NCI-H1930 (cell line): ENCODE results near the gene PLCL2.

Source experiments
- DNase-seq, 2 experiments: peaks; one replicate each; lab custom pipeline; 2025; lab: John Stamatoyannopoulos, UW

Gene PLCL2

GRCh38 chr3:16865335-16865734 is 19.4 kb upstream of the PLCL2 start:
- DNase-seq = no peak

DNA sequence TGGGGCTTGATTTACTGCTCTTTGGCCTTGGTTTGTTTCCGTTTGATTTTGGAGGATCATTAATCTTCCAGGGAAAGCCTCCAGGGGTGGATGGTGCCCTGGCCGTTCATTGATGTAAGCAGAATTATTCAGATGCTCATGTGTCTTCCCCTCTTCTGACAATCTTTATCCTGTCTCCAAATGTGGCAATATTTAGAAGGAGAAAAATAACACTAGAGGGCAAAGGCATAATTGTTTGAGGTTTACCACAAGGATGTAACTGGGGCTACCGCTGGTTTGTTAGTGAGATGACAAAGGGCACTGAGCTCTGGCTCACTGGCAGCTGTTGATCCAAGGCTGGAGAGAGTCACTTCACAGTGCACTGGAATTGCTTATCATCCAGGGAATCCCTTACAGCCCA is 18.2 kb upstream of the PLCL2 start:
- no peak for DNase-seq

DNA sequence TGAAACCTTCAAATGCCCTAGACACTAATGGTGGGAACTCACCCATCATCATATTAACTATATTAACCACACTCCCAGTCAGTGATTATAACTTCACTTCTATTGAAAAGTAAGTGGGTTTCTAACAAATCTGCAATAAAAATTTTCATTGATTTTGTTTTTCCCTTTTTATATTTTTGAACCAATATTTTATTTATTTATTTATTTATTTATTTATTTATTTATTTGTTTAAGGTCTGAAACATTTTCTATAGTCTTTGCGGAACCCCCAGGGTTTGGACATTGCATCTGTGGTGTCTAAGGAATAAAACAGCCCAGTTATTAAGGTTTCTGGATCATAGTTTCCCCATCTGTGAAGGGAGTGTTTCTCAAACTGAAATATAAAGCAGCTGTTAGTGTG is 16.2 kb upstream of the PLCL2 start:
- no peak for DNase-seq

DNA sequence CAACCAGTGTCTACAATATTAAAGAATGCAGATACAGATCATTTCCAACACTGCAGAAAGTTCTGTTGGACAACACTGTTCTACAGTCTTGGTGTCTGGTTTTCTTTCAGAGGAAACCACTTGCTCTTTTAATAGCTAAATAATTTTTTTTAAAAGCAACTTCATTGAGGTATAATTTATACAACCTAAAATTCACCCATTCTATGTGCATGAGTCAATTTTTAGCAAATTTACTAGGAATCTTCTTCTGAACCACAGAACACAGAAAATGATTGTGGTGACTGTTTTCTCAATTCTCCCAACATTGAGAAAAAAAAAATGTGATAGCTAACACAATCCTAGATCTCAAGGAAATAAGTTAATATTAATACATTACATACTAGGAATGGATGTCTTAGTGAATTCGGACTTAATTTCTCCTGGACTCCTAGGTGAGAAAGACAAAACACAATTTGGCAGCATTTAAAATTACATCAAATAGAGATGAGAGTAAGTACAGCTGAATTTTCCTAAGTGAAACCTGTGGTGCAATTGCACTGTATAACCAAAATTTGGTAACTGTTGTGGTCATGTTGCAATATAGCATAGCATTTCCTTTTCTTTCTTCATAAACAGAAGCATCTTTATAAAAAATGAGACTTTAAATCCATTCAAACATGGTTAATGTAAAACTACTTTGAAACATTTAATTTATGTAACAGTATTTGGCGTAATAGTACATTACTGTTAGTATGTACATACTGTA is 15.3 kb upstream of the PLCL2 start:
- no peak for DNase-seq

DNA sequence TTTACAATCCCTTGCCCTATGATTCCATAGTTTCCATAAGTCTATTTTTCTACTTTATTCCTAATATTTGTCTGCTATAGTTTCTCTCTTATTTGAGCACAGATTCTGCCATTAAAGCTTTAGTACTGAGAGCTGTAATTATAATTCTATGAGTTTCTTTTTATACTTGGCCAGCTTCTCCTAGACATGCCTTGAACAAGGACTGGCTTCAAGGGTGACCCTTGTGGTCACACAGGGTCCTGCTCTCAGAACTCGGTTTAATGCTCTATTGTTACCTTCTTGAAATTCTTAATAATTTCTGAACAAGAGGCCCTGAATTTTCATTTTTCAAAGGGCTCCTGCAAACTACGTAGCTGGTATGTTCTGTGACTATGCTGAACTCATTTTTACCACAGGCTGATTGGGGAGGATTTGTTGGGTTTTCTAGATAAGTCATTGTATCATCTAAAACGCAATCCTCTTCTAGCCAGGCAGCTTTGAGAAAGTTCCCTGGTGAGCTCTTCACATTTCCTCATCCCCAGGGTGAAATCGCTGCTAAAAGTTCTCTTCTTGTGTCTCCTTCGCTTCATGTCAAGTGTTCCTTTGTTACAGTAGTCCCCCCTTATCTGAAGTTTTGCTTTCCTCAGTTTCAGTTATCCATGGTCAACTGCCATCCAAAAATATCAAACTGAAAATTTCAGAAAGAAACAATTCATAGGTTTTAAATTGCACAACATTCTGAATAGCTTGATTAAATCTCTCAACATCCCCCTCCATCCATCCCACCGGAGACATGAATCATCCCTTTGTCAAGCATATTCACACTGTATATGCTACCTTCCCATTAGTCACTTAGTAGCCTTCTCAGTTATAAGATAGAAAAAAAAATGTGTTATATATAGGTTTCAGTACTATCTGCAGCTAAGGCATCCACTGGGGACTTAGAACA is 12.6 kb upstream of the PLCL2 start:
- DNase-seq = no peak

GRCh38 chr3:16873872-16874271 is 10.9 kb upstream of the PLCL2 start:
- DNase-seq = no peak

- no peak for DNase-seq
Measured at GRCh38 chr3:16875876-16876550, 8.7 kb upstream of the PLCL2 start.

DNA sequence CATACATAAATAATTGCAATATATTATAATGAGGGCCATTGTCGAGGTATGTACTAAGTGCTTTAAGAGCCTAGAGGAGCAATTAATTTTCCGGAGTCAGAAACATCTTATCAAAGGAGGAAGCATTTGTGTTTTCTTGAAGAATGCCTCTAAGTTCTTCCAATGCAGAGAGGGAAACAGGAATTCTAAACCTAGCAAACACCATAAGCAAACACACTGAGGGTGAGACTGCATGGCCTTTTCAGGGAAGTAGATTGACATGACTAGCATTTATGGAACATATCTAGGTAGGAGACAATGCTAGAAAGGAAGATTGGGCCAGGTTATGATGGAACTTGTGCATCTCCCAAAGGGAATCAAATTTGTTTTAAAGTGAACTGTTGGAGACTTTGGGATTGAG is 7.2 kb upstream of the PLCL2 start:
- DNase-seq = no peak

GRCh38 chr3:16877911-16878310 is 6.8 kb upstream of the PLCL2 start:
- DNase-seq = no peak

DNA sequence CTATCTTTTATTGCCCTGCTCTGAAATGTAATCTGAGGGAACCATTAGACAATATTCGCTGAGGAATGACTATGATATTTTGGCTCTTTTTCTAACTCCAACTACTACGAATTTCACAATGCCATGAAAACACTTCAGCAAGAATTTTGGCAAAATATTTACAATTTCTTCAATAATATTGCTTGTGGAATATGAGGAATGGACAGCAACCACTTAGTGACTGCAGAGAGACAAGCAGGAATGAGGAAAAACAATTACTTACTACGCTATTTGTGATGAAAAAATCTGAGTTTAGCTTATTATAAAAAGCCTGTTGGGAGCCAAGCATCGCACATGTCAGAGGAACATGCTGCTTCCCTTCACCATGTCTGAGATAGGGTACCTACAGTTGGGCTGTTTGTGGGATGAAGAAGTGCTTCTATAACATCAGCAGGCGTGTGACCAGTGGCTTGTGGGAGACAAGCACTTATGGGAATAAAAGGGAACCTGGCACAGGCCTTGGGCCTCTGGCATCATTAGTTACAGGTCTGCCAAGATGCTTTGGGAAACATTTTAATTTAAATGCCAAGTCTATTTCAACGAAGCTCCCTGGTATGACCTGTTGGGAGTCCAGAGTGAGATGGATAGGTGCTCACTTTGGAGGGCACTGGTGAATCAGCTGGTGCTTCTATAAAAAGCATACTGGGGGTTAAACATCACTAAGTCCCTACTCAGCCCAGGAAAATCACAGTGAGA is 2.7 kb upstream of the PLCL2 start:
- DNase-seq = no peak

- no peak for DNase-seq
Measured at GRCh38 chr3:16883057-16883722, 1.6 kb upstream of the PLCL2 start.

- DNase-seq = no peak
Measured at GRCh38 chr3:16883723-16884083, 1.1 kb upstream of the PLCL2 start.

- DNase-seq = no peak
Measured at GRCh38 chr3:16884084-16884747, 539 bp upstream of the PLCL2 start.

DNA sequence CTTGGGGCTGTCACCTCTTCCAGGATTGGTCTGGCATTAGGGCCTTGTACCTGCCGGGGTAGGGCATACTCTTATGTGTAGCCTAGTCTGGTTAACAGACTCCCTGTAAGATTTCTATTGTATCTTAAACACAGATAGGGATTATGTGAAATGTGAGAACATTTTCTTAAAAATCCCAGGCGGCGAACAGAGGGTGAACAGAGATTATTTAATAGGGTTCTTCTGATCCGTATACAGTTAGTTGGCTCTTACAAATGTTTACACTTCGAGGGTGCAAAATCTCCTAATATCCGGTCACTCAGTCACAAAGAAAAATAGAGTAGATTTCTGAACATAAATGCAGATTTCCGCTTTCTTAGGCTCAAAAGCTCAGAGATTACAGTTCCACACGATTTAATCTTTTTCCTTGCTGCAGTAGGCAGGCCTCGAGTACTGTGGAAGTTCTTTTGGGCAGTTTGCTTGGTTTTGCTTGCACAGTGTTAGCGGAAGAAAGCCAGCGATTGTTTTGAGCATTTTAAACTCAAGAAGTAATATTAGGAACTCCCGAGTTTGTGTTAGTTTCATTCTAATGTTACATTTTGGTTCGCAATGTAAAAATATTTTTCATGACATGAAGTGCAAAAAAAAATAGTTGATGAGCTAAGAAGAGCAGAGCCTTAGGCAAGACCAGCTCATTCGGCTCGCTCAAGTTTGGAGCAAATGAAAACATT is 993 bp downstream of the PLCL2 start:
- DNase-seq = no peak

GRCh38 chr3:16886303-16886683 is 1.5 kb downstream of the PLCL2 start:
- no peak for DNase-seq

GRCh38 chr3:16887130-16887529 is 2.4 kb downstream of the PLCL2 start:
- no peak for DNase-seq

GRCh38 chr3:16888356-16888755 is 3.6 kb downstream of the PLCL2 start:
- no peak for DNase-seq

- DNase-seq = no peak
Measured at GRCh38 chr3:16888785-16889607, 4.2 kb downstream of the PLCL2 start.

DNA sequence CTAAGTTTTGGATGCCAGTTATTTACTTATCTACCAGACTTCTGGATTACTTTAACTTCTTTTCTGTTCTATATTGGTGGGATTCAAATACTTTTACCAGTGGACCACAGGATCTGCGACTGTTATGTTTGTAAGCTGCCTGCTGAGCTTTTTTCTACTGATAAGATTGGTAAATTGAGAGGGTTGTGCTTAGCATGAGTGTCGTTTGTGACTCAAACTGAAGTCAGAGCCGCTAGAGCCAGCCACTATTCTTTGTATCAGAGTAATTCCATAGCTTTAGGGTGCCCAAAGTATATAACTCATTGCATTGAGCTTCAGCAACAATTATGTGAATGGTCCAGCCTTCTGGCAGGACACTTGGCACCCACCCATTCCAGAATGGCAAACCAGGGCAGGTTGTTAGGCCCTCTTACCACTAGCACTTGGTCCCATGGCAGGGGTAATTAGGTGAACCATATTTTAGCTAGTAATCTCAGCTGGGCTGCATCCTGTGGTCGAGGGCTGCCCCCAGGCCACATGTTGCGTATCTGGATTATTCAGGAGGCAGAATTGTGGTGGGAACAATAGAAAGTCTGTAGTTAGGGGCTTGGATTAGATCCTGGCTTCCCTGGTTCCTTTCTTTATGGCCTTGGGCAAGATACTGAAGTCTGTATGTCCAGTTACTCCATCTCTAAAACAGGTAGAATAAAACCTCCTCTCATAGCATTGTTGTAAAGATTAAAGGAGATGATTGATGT is 6.0 kb downstream of the PLCL2 start:
- DNase-seq = no peak
